Transverse colon (tissue), 4 donors: ENCODE measurements around the gene FUOM.

Experiments used
- EP300 ChIP-seq: sonication (generic); formaldehyde crosslinking; IDR thresholded peaks from one replicate; pipeline ENCODE4 v1.6.1; 2017; ENCODE audit warnings: antibody characterized with exemption, low read depth
- POLR2A ChIP-seq: fragments of 450-650 bp; IDR thresholded peaks from one replicate; pipeline ENCODE4 v1.6.1; 2016; ENCODE audit warnings: antibody characterized with exemption, mild to moderate bottlenecking, moderate library complexity
- POLR2AphosphoS5 ChIP-seq, 3 donors: sonication (generic); formaldehyde crosslinking; IDR thresholded peaks; one replicate each; pipeline ENCODE4 v1.6.1; 2016; ENCODE audit warnings: antibody characterized with exemption in 3 of 3
- TF ChIP-seq, protein P1 (sequence below), 5 experiments: fragments of 200-600 bp in 3 of 5; fragments of 450-650 bp in 2 of 5; sonication (generic) in 3 of 5; IDR thresholded peaks; 1 replicate in 2 of 5; 2 replicates in 3 of 5; pipeline ENCODE4 v1.5.1; 2016 to 2017; ENCODE audit warnings: antibody characterized with exemption in 5 of 5, inconsistent platforms in 3 of 5, mild to moderate bottlenecking in 2 of 5, moderate library complexity in 1 of 5

DNA sequence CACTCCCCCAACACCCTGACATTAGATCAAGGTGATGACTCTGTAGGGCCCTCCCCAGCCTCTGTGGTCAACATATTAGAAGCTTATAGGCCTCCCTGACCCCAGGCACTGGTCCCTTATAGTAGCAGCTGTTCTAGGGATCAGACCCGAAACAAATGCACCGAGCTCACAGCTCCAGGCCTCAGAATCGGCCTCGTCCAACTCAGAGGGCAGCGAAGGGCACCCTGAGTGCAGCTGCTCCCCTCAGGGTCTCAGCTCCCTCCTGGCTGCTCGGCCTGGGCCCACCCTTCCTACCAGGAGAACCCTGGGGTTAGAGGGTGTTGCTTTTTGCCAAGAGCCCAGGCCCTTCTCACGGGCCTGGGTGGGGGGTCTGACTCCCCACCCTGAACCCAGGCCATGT is 10.3 kb upstream of the FUOM start:
- TF ChIP-seq, protein P1, sequence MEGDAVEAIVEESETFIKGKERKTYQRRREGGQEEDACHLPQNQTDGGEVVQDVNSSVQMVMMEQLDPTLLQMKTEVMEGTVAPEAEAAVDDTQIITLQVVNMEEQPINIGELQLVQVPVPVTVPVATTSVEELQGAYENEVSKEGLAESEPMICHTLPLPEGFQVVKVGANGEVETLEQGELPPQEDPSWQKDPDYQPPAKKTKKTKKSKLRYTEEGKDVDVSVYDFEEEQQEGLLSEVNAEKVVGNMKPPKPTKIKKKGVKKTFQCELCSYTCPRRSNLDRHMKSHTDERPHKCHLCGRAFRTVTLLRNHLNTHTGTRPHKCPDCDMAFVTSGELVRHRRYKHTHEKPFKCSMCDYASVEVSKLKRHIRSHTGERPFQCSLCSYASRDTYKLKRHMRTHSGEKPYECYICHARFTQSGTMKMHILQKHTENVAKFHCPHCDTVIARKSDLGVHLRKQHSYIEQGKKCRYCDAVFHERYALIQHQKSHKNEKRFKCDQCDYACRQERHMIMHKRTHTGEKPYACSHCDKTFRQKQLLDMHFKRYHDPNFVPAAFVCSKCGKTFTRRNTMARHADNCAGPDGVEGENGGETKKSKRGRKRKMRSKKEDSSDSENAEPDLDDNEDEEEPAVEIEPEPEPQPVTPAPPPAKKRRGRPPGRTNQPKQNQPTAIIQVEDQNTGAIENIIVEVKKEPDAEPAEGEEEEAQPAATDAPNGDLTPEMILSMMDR (IDR thresholded peaks at IDR 0.05) = no peak
- TF ChIP-seq EP300 (no peak), POLR2A (no peak), POLR2AphosphoS5 (IDR thresholded peaks at IDR 0.05) (no peak)
